SK-N-SH treated with all-trans-retinoic acid at 6 μM for 48 hours (cell line): ENCODE results near the gene CCDC102B.

Experiments
- ESRRG ChIP-seq: fragments of 250-450 bp; sonication (Bioruptor Pico); IDR thresholded peaks from 2 replicates; pipeline ENCODE4 v1.6.1; 2021; ENCODE audit warnings: mild to moderate bottlenecking
- ZC3H10 ChIP-seq: fragments of 250-450 bp; sonication (Bioruptor Pico); IDR thresholded peaks from 2 replicates; pipeline ENCODE4 v1.5.1; 2021; ENCODE audit warnings: mild to moderate bottlenecking, moderate library complexity

DNA sequence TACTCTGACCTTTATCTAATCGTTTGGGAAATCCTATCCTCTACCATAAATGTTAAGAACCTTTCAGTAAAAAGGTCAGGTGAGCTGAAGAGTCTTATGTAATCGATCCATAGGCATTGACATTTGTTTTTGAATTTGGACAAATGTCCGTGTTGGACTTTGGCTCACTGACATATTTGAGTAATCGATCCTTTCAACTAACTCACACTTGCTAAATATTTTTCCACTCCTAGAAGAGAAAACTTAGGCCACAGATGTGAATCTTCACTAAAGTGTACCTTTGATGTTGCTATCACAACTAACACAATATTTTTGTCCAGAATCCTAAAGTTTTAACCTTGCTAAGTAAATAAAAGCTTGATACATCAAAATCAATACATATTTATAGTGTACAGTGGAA, 89.5 kb downstream of the CCDC102B start:
- TF ChIP-seq ESRRG (no peak), ZC3H10 (no peak)
